Fibroblast of mammary gland (primary cell): Measurements from ENCODE around the gene GMDS.

Experiments used
- DNase-seq: peaks from one replicate; pipeline ENCODE4 v3.0.0-alpha.2; 2010; ENCODE audit warnings: low read depth
- H3K4me3 ChIP-seq: 2 replicates; pipeline ENCODE4 v1.5.1; 2011; ENCODE audit warnings: low read depth, mild to moderate bottlenecking, low read length, moderate library complexity; ENCODE audit not compliant: control insufficient read depth
- CTCF ChIP-seq: conservative IDR thresholded peaks from 2 replicates; pipeline ENCODE4 v1.5.1; 2011; ENCODE audit warnings: low read depth, low read length, inconsistent platforms; ENCODE audit not compliant: control insufficient read depth, insufficient read depth

Gene GMDS

DNA sequence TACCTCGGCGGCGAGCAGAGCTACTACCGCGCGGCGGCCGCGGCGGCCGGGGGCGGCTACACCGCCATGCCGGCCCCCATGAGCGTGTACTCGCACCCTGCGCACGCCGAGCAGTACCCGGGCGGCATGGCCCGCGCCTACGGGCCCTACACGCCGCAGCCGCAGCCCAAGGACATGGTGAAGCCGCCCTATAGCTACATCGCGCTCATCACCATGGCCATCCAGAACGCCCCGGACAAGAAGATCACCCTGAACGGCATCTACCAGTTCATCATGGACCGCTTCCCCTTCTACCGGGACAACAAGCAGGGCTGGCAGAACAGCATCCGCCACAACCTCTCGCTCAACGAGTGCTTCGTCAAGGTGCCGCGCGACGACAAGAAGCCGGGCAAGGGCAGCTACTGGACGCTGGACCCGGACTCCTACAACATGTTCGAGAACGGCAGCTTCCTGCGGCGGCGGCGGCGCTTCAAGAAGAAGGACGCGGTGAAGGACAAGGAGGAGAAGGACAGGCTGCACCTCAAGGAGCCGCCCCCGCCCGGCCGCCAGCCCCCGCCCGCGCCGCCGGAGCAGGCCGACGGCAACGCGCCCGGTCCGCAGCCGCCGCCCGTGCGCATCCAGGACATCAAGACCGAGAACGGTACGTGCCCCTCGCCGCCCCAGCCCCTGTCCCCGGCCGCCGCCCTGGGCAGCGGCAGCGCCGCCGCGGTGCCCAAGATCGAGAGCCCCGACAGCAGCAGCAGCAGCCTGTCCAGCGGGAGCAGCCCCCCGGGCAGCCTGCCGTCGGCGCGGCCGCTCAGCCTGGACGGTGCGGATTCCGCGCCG lies 634.7 kb downstream of the GMDS start:
- TF ChIP-seq CTCF: no peak
- peak overlapping the region; percentile 58 for H3K4me3 ChIP-seq
- no peak for DNase-seq

DNA sequence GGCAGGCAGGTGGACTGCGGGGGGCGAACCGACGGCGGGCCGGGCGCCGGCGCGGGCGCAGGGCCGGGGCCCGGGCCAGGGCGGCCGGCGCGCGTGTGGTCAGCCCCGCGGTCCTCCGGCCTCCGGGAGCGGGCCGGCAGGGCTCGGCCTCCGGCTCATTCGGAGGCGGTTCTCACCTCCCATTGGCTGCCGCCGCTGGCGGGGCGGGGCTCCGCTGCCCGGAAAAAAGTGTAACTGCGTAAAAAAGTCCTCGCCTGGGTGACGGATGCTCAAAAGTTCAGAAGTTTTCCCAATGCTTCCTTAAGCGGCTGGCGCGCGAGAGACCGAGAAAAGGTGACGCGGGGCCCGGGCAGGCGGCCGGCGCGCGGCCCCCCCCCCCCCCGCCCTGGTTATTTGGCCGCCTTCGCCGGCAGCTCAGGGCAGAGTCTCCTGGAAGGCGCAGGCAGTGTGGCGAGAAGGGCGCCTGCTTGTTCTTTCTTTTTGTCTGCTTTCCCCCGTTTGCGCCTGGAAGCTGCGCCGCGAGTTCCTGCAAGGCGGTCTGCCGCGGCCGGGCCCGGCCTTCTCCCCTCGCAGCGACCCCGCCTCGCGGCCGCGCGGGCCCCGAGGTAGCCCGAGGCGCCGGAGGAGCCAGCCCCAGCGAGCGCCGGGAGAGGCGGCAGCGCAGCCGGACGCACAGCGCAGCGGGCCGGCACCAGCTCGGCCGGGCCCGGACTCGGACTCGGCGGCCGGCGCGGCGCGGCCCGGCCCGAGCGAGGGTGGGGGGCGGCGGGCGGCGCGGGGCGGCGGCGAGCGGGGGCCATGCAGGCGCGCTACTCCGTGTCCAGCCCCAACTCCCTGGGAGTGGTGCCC lies 635.5 kb downstream of the GMDS start, which contains the start of gene FOXC1:
TSS of gene FOXC1 (plus strand) at position 268 of the 849 bp plus-strand sequence. CDS start at position 799, 531 bp downstream.
- DNase-seq: peak; percentile 89
- H3K4me3 ChIP-seq: peak within 1 kb of the TSS; percentile 58
- TF ChIP-seq CTCF: no peak

DNA sequence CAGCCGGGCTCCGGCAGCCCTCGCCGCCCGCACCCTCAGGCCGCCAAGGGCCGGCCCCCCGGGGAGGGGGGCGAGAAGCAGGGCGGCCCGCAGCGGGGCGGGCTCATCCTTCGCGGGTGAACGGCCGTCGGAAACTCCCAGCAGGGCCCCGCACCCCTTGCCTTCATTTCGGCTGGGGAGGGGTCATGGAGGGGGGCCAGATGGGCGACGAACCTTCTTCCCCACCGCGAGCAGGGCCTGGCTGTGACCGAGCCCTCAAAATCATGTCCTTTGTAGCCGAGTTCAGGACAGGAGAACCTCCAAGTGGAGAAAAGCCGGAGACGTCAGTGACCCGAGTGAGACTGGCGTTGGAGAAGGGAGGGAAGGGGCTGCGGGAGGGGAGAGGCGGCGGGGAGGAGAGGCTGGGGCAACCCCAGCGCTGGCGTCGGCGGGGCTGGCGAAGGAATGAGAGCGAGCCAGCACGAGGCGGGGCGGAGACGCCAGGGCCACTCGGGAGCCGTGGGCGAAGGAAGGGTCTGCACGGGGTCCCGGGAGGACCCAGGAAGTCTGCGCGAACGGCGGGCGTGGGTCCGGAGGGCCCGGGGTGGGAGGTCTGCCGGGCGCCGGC lies 636.3 kb downstream of the GMDS start:
- TF ChIP-seq CTCF: no peak
- DNase-seq: no peak
- peak overlapping the region; percentile 33 for H3K4me3 ChIP-seq

- no peak overlapping the region for H3K4me3 ChIP-seq
These were observed 637.0 kb downstream of the GMDS start for GRCh38 chr6:1608222-1609040.

GRCh38 chr6:1607516-1608221 lies 637.7 kb downstream of the GMDS start:
- no peak overlapping the region for H3K4me3 ChIP-seq
- no peak for DNase-seq
- no peak for TF ChIP-seq CTCF

More at GRCh38 chr6:1608222-1609040, 637.0 kb downstream of the GMDS start:
- TF ChIP-seq CTCF: no peak
- DNase-seq: no peak
